CD4-positive, alpha-beta T cell treated with Interferon gamma for 1 hour (primary cell): Measurements from ENCODE around the gene UCN.
A peak's percentile ranks its signal among the peaks of the same experiment; 100 is the strongest.
"Not testable (repeated sequence)": the region's sequence is repeated elsewhere in the genome, so short reads cannot be mapped to it uniquely, and the experiment has no call there.

Experiments used
- DNase-seq: peaks from one replicate; pipeline ENCODE4 v3.0.0-alpha.2; 2020

The UCN gene

GRCh38 chr2:27281855-27282559 is 26.2 kb downstream of the UCN start, which contains the start of gene TRIM54:
Gene TRIM54 (plus strand): TSS chr2:27282429. CDS start chr2:27282732, 303 bp downstream.
- no peak for DNase-seq

- no peak for DNase-seq
These were observed 26.8 kb downstream of the UCN start for GRCh38 chr2:27281442-27281841.

DNA sequence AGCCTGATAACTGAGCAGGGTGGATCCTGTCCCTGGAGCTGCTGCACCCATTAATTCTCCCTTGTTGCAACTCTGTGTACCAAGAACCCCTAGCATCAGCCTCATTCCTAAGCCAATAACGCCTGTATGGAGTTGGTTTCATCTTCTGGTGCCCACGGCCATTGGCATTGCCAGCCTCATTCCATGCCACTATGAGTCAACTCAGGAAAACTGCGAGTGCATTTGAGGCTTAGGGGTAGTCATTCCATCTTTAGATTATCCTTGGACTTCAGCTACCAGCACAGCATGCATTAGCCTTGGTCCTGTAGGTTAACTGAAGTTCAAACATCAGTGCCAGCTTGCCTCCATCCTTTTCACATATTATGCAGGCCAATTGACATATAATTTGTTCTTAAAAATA is 27.4 kb downstream of the UCN start:
- DNase-seq, result no peak

- DNase-seq, result no peak
These were observed 30.2 kb downstream of the UCN start for GRCh38 chr2:27278010-27278409.

- DNase-seq, result no peak
These were observed 32.8 kb downstream of the UCN start, which contains the start of gene DNAJC5G for GRCh38 chr2:27275211-27276150. Gene DNAJC5G (plus strand): TSS chr2:27275433. CDS start chr2:27276729, 1,296 bp downstream.

- DNase-seq, result not testable (repeated sequence)
These were observed 35.4 kb downstream of the UCN start for GRCh38 chr2:27272537-27273522.

- no peak for DNase-seq
These were observed 36.5 kb downstream of the UCN start for GRCh38 chr2:27271631-27272340.

DNA sequence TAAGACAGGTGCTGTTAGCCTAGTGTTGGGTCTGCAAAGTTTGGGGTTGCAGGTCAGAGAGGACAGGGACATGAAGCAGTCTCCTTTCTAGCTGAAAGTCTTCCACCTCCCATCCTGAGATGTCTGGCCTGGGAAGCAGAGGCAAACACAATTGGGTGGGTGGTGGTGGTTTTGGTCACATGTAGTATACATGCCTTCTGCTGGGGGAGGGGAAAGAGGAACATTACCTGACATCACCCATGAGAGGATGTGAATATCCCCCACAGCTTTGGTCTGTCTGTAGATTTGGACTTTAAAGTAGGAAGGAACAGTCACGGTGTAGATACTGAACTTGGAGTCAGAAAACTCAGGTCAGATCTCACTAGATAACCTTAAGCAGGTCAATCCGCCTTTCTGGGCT is 37.6 kb downstream of the UCN start:
- no peak for DNase-seq

- DNase-seq, result no peak
These were observed 38.1 kb downstream of the UCN start for GRCh38 chr2:27270131-27270530.

- DNase-seq, result not testable (repeated sequence)
These were observed 39.9 kb downstream of the UCN start for GRCh38 chr2:27268296-27268695.

DNA sequence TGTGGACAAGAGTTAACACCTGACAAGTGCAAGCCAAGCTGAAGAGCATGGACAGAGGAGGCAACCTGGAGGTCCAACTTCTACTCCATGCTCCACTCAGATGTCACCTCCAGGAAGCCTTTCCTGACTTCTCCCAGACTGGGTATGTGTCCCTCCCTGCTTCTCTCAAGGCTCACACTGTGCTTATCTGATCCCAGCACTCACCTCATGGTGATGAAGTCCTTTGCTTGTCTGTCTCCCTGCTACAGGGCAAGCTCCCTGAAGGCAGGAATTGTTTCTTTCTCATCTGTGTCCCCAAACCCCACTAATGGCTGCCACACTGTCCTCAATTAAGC is 42.7 kb downstream of the UCN start:
- no peak for DNase-seq

- peak; percentile 76 for DNase-seq
These were observed 43.3 kb downstream of the UCN start for GRCh38 chr2:27264753-27265535.

GRCh38 chr2:27264253-27264752 is 43.9 kb downstream of the UCN start:
- DNase-seq, result no peak

- no peak for DNase-seq
These were observed 44.7 kb downstream of the UCN start for GRCh38 chr2:27263287-27264252.

GRCh38 chr2:27262379-27263286 is 45.6 kb downstream of the UCN start, which contains the start of gene SLC30A3:
Gene SLC30A3 (minus strand): TSS chr2:27263047. CDS start chr2:27262906, 141 bp downstream.
- peak; percentile 74 for DNase-seq

DNA sequence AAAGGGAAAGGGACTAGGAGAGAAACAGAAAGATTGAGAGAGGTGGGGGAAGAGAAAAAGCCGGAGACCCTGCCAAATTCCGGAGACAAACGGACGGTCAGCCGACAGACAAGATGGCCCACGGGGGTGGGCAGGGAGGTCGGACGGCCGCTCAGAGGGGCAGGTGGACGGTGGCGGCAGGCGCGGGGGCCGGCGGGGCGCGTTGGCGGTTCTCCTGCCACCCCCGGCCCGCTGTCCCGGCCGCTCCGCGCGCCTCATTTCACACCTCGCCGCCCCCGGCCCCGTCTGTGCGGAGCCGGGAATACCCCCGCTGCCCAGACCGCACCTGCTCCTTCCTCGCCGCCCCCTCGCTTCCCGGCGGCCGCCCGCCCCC is 46.3 kb downstream of the UCN start:
- no peak for DNase-seq

DNA sequence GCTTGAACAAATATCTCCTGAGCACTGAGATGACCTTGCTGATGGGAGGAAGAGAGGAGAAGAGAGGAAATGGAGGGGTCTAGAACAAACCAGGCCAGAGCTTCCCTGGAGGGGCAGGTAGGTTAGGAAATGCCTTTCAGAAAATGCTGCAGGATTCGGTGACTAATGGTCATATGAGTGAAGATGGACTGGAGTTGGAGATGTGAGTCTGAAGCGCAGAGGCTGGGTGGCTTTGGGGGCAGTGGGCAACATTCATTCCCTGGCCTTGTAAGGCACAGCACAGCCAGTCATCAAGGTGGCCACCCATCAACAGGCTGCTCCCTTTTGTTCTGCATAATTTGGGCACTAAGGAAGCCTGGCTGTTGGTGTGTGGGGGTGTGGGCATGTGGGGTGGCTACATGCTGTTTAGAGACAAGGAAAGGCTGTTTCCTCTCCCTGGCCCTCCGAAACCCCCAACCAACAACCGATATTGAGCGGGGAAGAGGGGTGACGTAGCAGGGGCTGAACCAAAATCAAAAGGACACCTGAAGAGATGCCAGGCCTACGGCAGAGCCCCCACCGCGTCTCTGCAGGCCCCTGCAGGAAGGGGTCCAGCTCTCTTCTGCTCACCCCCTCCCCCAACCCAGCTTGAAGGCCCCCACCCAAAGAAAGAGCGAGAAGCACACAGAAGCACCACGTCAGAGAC is 46.9 kb downstream of the UCN start:
- DNase-seq, result no peak

GRCh38 chr2:27258051-27258450 is 50.2 kb downstream of the UCN start:
- DNase-seq, result no peak
